Activated gamma-delta T cell treated with anti-CD3 and anti-CD28 coated beads, Interleukin-2, amount 50 U/mL, for 16 hours (primary cell): ENCODE data around the gene IFNG-AS1.
A peak's percentile ranks its signal among the peaks of the same experiment; 100 is the strongest.

ENCODE experiments used
- DNase-seq: peaks from one replicate; pipeline ENCODE4 v3.0.0-alpha.2; 2020; ENCODE audit warnings: low read depth

IFNG-AS1 gene

DNA sequence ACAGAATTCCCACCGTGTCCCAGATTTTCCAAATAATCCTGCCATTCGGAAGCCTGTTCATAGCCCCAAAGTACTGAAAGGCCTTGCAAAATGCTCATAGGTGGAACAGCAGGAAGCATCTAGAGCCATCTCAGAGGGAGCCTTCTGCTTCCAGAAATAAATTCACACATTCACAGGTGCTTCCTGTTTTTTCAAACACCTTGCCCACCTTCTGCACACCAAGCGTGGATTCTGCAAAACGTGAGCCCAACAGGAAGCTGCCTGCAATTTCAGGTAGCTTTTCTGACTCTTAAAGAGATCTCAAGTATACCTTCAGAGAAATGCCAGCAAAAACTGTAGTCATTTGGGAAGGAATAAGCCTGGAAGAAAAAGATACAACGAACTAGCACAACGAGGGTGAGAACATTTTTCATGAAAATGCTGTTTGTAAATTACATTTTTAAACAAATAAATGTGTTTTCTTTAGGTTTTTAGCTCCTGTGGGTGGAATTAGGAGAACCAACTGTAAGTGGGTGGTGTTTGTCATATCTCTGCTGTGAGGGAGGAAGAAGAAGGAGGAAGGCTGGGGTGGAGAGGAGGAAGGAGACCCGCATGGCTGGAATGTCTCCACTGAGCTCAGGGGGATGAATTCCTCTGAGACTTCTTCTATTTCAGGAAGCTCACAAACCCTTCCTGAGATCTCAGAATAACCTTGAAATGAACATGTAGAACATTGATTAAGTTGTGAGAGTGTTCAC lies at the start of gene IFNG-AS1:
Gene IFNG-AS1 (plus strand): TSS at position 264 of the 737 bp plus-strand sequence.
- peak; percentile 9 for DNase-seq

DNA sequence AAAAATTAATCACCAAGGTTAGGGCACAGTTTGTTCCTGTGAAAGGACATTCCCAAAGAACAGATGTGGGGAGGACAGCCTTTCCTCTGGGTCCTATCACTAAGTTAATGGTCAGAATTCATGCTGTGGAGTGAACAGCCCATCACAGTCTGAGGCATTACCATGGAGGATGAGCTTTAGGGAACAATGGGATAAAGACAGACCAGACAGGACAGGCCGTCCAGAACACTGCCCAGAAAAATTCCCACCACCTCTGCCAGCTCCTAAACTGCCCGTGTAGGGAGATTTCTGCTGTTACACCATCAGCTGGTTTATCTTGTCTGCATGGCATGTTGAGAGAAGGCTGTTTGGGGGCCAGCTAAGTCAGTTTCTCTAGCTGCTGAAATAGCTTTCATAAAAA lies 49.6 kb upstream of the IFNG-AS1 start:
- no peak for DNase-seq

DNA sequence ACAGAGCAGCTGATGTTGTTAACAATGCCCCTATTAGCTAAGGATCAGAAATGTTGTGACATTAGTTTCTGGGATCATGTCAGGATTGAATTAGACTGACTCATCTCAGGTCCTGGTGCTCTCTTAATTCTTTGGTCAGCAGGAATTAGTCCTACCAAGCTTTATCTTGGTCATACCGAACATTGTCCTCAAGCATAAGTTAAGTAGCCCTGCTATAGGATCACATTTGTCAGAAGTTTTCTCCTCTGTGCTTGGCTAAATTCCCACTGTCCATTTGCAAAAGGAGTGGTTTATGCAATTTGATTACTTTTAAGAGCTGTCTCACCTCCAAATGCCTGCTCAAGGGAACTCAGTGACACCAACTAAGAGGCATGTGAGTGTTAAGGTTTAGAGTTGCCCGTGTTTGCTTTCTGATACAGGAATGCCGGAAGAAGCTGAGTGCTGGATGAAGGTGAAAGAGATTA lies 48.4 kb upstream of the IFNG-AS1 start:
- DNase-seq, result no peak

DNA sequence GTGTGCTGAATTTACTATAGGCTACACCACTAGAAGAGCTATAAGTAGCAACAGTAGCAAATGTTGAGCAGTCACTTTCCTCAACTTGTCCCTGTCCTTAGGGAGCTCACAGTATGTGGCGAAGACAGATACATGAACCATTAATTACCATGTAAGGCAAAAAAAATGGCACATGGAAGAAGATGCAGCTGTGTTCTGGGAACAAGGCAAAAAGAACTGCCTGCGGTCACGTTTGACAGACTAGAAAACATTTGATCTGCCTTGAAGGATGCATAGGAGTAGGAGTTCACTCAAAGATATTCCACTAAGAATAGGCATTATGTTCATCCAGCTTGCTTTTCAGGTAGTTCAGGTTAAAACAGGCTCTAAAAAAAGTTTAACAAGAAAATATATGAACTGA lies 46.5 kb upstream of the IFNG-AS1 start:
- DNase-seq, result no peak

DNA sequence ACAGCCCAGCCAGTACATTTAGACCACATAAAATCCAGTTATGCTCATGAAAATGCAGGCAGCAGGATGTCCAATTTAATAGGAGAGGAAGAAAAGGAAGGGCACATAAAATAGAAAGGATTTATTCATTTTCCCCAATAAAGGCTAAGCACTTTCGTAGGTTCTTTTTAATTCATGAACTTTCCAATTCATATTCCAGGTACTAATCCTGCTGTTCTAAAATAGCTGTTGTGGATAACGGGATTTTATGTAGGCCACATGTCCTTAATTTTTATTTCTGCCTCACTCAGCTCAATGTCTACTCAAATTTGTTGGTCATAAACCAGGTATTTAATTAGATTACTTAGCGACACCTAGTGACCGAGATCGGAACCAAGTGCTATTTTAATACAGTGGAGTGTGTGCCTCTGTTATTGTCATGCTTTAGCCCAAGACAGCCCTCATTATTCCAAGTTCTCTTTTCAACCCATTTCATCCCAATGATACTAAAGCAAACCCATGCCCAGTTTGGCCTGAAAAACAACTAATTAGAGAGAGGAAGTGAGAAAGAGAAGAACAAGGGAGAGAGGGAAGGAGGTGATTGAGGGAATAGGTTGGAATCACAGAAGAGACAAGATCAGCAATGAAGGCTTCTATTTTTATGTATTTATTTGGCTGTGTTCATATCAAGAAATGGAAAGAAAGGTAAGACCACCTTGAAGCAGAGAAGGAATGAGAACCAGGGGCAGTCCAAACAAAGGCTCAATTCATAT lies 45.9 kb upstream of the IFNG-AS1 start:
- DNase-seq, result peak; percentile 61

DNA sequence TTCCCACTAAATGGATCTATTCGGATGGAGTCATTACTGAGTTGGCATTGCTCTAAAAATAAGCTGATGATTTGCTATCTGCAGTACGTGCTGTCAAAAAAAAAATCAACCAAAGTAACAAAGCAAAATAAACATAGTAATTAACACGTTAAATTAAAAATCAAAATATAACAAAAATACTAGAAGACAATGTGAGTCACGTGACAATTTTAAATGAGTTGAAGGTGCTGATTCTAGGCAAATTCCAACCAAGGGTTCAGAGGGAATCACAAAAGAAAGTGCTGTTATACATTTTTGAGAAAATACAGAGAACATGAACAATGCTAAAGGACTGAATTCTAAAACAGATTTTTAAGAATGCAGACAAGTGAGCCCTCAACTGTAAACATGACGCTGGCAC lies 45.2 kb upstream of the IFNG-AS1 start:
- no peak for DNase-seq

DNA sequence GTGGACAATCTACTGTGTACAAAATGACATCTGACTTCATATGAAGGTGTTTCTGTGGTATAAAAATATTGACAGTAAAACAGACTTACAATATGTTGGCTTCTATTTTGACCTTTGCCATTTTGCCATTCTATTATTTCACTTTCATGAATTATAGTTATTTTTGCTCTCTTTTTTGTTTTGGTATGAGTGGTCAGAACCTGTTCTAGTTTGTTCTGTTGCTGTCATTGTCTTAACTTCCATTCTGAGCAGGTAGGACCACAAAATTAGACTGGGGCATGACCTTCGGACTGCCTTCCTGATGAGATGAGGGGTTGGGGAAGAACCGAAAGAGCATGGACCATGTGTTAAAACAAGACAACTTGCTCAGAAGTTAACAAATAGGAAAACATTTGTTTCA lies 36.5 kb upstream of the IFNG-AS1 start:
- no peak for DNase-seq

DNA sequence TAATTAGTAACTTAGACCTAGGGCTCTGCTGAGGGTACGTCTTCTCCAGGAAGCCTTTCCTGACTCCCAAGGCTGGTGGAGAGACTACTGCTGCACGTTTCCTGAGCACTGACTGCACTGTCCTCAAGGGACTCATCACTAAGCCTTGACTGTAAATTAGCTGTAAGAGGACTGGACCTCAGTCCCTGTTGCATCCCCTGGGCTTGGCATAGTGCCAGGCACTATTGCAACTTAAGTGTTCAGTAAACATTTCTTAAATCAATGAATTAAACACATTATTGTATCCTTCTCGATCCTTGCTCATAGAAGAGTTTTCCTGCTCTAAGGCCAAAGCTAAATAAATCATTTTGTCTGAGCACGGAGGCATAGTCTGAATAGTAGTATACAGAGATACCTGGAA lies 31.9 kb upstream of the IFNG-AS1 start:
- DNase-seq, result no peak

DNA sequence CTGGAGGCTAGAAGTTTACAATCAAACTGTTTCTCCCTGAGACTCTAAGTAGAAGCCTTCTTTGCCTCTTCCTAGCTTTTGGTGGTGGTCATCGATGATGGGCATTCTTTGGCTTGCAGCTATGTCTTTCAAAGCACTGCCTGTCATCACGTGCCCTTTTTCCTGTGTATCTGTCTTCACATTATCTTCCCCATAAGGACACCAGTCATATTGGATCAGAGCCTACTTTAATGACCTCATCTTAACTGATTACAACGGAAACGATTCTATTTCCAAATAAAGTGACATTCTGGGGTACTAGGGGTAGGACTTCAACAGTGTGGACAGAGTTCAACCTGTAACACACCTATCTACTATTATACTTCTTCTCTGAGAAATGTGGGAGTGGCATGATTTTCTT lies 31.1 kb upstream of the IFNG-AS1 start:
- no peak for DNase-seq

DNA sequence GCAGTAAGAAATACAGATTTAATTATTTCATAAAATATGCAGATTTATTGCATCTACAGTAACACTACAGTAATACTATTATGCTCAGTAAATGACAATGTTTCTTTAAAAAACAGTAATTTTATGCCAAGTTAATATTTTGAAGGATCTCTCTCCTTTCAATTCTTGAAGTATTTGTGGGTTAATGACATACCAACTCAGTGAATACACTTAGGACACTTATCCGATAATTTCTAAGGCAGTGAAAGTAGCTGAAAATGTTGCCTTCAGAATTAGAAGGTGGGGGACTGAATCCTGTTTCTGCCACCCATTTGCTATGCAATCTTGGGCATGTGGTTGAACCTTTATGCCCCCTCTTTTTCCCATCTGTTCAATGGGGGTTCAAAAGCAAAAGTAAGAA lies 24.8 kb upstream of the IFNG-AS1 start:
- DNase-seq, result no peak

DNA sequence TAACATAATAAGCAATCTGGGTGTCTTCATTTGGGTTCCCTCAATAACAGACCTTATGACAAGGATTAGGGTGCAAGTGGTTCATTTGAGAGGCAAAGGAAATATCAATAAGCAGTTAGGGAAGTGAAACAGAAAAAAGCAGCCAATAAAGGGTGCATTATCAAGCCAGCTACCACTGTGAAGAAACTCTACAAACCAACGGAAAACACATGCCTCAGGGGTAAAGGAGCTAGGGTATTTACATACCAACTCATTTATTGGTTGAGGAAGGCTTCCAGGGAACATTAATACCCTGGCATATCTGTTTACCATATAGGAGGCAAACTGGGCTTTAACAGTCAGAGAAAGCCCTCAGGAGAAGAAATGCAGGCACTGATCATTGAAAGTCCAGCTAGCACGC lies 22.7 kb upstream of the IFNG-AS1 start:
- no peak for DNase-seq

DNA sequence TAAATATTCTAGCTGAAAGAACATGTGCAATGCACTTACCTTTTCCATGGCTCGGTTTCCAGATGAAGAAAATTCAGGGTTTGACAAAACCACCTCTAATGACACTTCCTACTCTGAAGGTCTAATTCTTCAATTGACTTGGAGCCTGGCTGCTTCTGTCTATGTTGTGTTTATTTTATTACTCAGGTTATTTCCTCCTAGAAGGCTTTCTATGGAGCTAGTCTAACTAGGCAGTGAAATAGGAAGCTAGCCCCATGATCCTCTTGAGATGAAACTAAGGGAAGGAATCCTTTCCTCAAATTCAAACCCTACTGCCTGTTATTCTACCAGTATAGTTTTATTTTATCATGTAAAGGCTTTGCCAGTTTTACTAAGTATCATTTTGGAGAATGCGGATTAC lies 20.9 kb upstream of the IFNG-AS1 start:
- DNase-seq, result no peak

DNA sequence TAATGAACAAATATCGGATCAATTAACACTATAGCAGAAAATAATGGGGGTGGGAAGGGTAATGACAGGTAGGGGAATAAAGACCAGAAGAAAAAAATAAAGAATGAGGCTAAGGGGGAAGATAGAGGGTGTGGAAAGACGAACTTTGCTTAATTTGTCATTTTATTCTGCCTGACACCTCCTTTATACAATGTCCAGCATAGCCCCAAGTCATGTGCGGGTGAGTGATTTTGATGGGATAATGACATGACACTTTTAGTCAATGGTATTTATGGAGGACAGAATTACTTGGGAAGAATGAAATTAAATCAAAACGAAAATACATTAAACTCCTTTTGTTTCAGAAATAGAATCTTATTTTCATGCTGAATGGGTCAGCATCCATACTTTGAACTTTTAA lies 20.5 kb upstream of the IFNG-AS1 start:
- DNase-seq, result no peak

DNA sequence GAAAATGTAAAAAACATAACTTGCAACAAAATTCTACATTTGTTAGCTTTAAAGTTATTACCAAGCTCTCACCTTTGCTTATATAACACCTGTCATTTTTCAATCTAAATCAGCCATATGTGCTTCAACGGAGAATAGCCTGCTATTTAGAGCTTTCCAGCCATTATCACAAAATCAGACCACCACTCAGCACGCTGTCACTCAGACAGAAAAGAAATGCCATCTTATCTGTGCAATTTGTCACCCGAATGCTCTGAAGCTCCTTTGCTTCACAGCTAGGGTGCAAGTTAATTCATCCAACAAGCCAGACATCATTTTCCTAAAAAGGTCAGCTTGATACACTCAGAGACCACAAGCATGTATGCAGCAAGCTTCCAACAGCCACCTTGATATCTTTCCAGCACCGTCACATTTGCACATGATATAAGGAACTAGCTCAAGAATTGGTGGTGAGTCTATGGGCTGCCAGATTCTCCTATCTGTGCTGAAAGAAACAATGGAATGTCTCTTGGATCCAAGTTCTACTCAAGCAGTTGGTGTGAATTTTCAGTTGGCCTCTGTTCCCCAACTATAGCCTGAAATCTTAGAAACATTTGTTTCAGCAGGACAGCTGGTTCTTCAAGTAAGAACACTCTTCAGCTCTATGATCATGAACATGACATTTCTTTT lies 20.0 kb upstream of the IFNG-AS1 start:
- no peak for DNase-seq

DNA sequence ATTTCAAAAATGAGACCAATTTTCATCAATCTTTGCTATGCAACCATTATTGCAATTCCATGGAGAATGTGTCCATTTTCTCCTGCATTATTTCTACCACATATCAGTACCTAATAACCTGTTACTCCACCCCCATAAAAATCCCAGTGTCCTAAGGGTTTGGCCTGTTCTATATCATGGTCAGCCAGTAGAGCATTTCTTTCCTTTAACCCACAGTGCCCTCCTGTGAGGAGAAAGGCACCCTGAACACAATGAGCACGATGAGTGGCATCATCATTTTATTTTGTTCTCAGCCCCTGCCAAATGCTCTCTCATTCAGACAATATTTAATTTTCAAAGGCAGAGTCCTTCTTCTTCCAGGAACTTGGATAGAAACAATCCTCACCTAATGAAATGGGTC lies 11.6 kb upstream of the IFNG-AS1 start:
- no peak for DNase-seq

DNA sequence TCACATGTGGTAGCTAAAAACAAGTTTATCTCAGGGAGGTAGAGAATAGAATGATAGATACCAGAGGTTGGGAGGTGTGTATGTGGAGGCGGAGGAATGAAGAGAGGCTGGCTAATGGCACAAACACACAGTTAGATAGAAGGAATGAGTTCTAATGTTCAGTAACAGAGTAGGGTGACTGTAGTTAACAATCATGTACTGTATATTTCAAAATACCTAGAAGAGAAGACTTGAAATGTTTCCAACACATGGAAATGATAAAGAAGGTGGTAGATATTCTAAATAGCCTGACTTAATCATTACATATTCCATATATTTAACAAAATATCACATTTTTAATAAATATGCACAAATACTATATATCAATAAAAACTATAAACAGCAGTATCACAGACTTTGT lies 8.9 kb upstream of the IFNG-AS1 start:
- DNase-seq, result no peak

DNA sequence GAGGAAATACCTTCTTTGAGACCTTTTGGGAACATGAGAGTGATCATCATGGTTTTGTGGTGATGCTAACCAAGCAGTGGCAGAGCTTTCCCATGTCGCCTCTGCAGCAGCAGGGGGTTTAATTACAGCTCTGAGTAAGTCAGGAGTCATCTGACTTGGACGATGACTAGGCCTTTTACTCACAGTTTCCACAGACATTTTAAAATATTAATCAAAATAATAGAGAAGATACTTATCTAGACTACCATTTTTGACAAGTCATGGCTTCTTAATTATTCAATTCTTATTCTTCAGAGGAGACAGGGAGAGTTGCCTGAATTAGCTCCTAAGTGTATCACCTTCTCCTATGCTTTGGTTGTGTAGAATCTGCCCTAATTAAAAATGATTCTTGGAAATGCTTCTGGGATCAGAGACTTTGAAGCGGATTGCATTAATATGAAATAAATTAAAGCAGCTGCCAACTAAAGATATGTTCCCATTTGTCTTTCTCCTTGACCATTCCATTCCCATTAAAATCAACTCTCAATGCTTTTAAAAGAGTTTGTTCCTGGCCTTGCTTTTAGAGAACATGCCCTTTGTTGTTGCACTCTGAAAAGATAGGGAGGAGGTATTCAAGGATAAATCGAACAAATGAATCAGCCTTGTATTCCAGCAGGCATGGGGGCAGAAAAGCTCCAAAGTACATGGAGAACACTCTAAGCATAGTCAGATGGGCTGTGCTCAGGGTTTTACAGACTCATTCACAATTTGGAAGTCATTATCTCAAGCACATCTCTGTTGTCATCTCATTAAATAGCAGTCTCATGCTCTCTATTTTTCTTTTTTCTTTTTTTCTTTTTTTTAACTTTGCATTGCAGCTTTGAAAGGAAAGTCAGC lies 7.7 kb upstream of the IFNG-AS1 start:
- no peak for DNase-seq

DNA sequence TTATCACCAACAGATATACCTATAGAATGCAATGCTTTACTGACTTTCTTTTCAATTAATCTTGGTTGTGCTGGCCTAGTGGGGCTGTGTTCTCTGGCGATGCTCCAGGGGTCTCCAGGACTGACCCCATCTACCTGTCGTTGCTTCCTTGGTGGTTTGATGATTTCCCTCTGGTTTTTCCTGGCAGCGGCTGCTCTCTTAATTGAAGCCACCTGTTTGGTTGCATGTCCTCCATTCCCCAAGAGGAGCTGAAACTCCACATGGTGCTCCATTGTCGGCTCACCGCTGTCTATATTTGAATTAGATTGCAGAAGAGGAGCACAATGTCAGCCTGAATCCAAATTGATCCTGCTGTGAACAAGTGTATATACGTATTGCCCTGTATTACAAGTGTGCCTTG lies 7.1 kb upstream of the IFNG-AS1 start:
- no peak for DNase-seq

DNA sequence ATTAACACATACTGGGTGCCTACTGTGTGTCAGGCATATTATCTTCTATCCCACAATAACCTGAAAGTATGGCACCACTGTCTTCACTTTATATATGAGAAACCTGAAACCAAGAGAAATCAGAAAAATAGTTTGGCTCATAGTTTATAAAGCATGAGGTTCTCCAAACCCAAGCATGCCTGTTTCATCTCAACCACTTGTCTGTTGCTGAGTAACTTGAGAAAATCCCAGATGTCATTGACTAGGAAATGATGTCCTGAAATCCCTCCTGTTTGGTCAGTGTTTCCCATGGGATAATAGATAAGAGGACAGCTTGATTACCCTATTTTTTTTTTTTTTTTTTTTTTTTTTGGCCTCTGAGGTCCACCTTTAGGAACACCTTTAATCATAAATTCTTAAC lies 2.6 kb upstream of the IFNG-AS1 start:
- no peak for DNase-seq

DNA sequence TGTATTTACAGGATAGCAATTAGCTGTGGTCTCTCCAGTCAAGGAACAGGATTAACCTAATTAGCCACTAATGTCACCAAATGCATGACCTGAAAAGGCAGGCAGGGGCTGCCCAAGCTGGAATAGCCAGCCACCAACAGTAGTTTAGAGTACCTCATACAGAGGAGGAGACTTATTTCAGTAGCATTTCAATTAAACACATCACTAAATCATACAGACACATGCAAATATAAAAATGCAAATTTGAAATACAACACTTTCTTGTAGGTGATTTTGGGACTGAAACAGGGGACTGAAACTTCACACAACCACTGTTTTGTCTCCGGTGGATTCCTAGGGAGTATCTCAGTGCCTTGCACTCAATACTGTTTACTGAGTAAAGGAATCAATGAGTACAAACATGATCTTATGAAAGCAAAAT lies 636 bp upstream of the IFNG-AS1 start:
- DNase-seq, result no peak

DNA sequence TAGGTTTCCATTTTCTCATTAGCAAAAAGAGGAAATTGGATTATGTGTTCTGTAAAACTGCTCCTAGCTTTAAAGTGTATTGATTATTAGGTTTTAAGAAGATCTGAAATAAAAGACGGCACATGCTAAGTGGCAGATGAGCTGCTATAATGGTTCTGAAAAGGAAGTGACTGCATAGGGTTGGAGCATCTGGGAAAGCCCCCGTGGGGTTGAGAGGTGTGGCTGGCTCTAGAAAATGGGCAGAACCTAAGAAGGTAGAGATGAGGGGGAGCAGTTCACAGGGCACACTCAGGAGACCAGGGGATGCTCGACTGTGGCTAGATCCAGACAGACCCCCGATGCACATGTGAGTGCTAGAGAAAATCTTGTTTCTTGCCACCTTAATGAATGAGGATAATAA lies 1.9 kb downstream of the IFNG-AS1 start:
- DNase-seq, result peak; percentile 47

DNA sequence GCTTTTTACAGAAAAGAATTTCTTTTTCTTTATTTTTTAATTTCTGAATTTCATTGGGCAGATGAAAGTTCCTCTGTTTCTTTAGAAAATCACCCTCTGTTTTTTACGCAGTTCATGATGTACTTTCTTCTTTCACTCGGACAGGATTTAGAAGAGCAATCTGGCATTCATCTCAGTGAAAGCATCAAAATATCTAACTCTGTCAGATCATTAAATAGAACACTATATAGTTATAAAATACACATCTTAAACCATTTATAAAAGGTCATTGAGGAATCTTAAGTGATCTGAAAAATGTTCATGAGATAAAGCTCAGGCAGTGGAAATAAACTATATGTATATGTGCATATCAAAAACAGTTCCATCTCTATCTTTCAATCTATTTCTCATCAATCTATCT lies 3.9 kb downstream of the IFNG-AS1 start:
- no peak for DNase-seq
